ENCODE results near the gene RPL35A.
"Not testable (repeated sequence)": the region's sequence is repeated elsewhere in the genome, so short reads cannot be mapped to it uniquely, and the experiment has no call there.

Gene RPL35A

GRCh38 chr3:197949778-197950676, at the start of gene RPL35A:
Gene RPL35A, plus strand, starts transcription at chr3:197950190. Its CDS starts 778 bp downstream, at chr3:197950968.
- Histone ChIP-seq H3K4me3 (ENCODE audit: low read length) (peak within 1 kb of the TSS; percentile 99), H3K4me1 (ENCODE audit: control insufficient read depth, insufficient read depth, low read length) (peaks cover 7% of the 10 kb centered on the region), H3K36me3 (ENCODE audit: control insufficient read depth, insufficient read depth, low read length) (peaks cover 17% of the 10 kb centered on the region), H3K27me3 (ENCODE audit: control insufficient read depth, insufficient read depth, low read length) (no peaks in the 10 kb centered on the region), H3K9ac (ENCODE audit: low read length) (peak within 1 kb of the TSS; percentile 100), H3K27ac (ENCODE audit: low read depth, low read length) (peak within 1 kb of the TSS; percentile 99)

GRCh38 chr3:197901626-197902025, 48.4 kb upstream of the RPL35A start:
- no peak overlapping the region for H3K27ac ChIP-seq (ENCODE audit: low read depth, low read length)
- no peak overlapping the region for H3K4me3 ChIP-seq (ENCODE audit: low read length)
- H3K9ac ChIP-seq (ENCODE audit: low read length): no peak overlapping the region
- no peaks in the 10 kb centered on the region for H3K27me3 ChIP-seq (ENCODE audit: control insufficient read depth, insufficient read depth, low read length)
- no peaks in the 10 kb centered on the region for H3K4me1 ChIP-seq (ENCODE audit: control insufficient read depth, insufficient read depth, low read length)
- H3K36me3 ChIP-seq (ENCODE audit: control insufficient read depth, insufficient read depth, low read length): no peaks in the 10 kb centered on the region

GRCh38 chr3:197906023-197906849, 43.8 kb upstream of the RPL35A start:
- no peak overlapping the region for H3K9ac ChIP-seq (ENCODE audit: low read length)
- no peaks in the 10 kb centered on the region for H3K36me3 ChIP-seq (ENCODE audit: control insufficient read depth, insufficient read depth, low read length)
- H3K4me1 ChIP-seq (ENCODE audit: control insufficient read depth, insufficient read depth, low read length): no peaks in the 10 kb centered on the region
- no peak overlapping the region for H3K4me3 ChIP-seq (ENCODE audit: low read length)
- H3K27ac ChIP-seq (ENCODE audit: low read depth, low read length): no peak overlapping the region
- H3K27me3 ChIP-seq (ENCODE audit: control insufficient read depth, insufficient read depth, low read length): no peaks in the 10 kb centered on the region

- Histone ChIP-seq H3K27ac (ENCODE audit: low read depth, low read length) (no peak overlapping the region), H3K9ac (ENCODE audit: low read length) (no peak overlapping the region), H3K27me3 (ENCODE audit: control insufficient read depth, insufficient read depth, low read length) (no peaks in the 10 kb centered on the region), H3K36me3 (ENCODE audit: control insufficient read depth, insufficient read depth, low read length) (no peaks in the 10 kb centered on the region), H3K4me3 (ENCODE audit: low read length) (no peak overlapping the region), H3K4me1 (ENCODE audit: control insufficient read depth, insufficient read depth, low read length) (no peaks in the 10 kb centered on the region)
Observed at GRCh38 chr3:197906850-197907187, 43.2 kb upstream of the RPL35A start.

GRCh38 chr3:197907196-197907595, 42.8 kb upstream of the RPL35A start:
- Histone ChIP-seq H3K4me3 (ENCODE audit: low read length) (no peak overlapping the region), H3K4me1 (ENCODE audit: control insufficient read depth, insufficient read depth, low read length) (no peaks in the 10 kb centered on the region), H3K36me3 (ENCODE audit: control insufficient read depth, insufficient read depth, low read length) (no peaks in the 10 kb centered on the region), H3K27me3 (ENCODE audit: control insufficient read depth, insufficient read depth, low read length) (no peaks in the 10 kb centered on the region), H3K27ac (ENCODE audit: low read depth, low read length) (no peak overlapping the region), H3K9ac (ENCODE audit: low read length) (no peak overlapping the region)

GRCh38 chr3:197908550-197908949, 41.4 kb upstream of the RPL35A start:
- H3K9ac ChIP-seq (ENCODE audit: low read length); H3K27ac ChIP-seq (ENCODE audit: low read depth, low read length); H3K36me3 ChIP-seq (ENCODE audit: control insufficient read depth, insufficient read depth, low read length); H3K27me3 ChIP-seq (ENCODE audit: control insufficient read depth, insufficient read depth, low read length); H3K4me1 ChIP-seq (ENCODE audit: control insufficient read depth, insufficient read depth, low read length); H3K4me3 ChIP-seq (ENCODE audit: low read length): not testable (repeated sequence)

GRCh38 chr3:197908957-197909701, 40.9 kb upstream of the RPL35A start:
- Histone ChIP-seq H3K27ac (ENCODE audit: low read depth, low read length) (no peak overlapping the region), H3K4me1 (ENCODE audit: control insufficient read depth, insufficient read depth, low read length) (no peaks in the 10 kb centered on the region), H3K9ac (ENCODE audit: low read length) (no peak overlapping the region), H3K36me3 (ENCODE audit: control insufficient read depth, insufficient read depth, low read length) (peaks cover 2% of the 10 kb centered on the region), H3K27me3 (ENCODE audit: control insufficient read depth, insufficient read depth, low read length) (no peaks in the 10 kb centered on the region), H3K4me3 (ENCODE audit: low read length) (no peak overlapping the region)

GRCh38 chr3:197912741-197913476, 37.1 kb upstream of the RPL35A start:
- H3K36me3 ChIP-seq (ENCODE audit: control insufficient read depth, insufficient read depth, low read length): peaks cover 2% of the 10 kb centered on the region
- H3K27ac ChIP-seq (ENCODE audit: low read depth, low read length): no peak overlapping the region
- no peak overlapping the region for H3K4me3 ChIP-seq (ENCODE audit: low read length)
- H3K9ac ChIP-seq (ENCODE audit: low read length): no peak overlapping the region
- H3K27me3 ChIP-seq (ENCODE audit: control insufficient read depth, insufficient read depth, low read length): no peaks in the 10 kb centered on the region
- no peaks in the 10 kb centered on the region for H3K4me1 ChIP-seq (ENCODE audit: control insufficient read depth, insufficient read depth, low read length)

GRCh38 chr3:197913641-197914380, 36.2 kb upstream of the RPL35A start:
- H3K9ac ChIP-seq (ENCODE audit: low read length): no peak overlapping the region
- H3K27me3 ChIP-seq (ENCODE audit: control insufficient read depth, insufficient read depth, low read length): no peaks in the 10 kb centered on the region
- H3K4me3 ChIP-seq (ENCODE audit: low read length): no peak overlapping the region
- H3K4me1 ChIP-seq (ENCODE audit: control insufficient read depth, insufficient read depth, low read length): no peaks in the 10 kb centered on the region
- H3K36me3 ChIP-seq (ENCODE audit: control insufficient read depth, insufficient read depth, low read length): peaks cover 2% of the 10 kb centered on the region
- H3K27ac ChIP-seq (ENCODE audit: low read depth, low read length): no peak overlapping the region

- not testable (repeated sequence) for H3K27me3 ChIP-seq (ENCODE audit: control insufficient read depth, insufficient read depth, low read length); H3K4me3 ChIP-seq (ENCODE audit: low read length); H3K36me3 ChIP-seq (ENCODE audit: control insufficient read depth, insufficient read depth, low read length); H3K4me1 ChIP-seq (ENCODE audit: control insufficient read depth, insufficient read depth, low read length); H3K27ac ChIP-seq (ENCODE audit: low read depth, low read length); H3K9ac ChIP-seq (ENCODE audit: low read length)
Observed at GRCh38 chr3:197921429-197922275, 28.3 kb upstream of the RPL35A start.

- H3K27ac ChIP-seq (ENCODE audit: low read depth, low read length): no peak overlapping the region
- peaks cover 3% of the 10 kb centered on the region for H3K36me3 ChIP-seq (ENCODE audit: control insufficient read depth, insufficient read depth, low read length)
- no peak overlapping the region for H3K9ac ChIP-seq (ENCODE audit: low read length)
- no peaks in the 10 kb centered on the region for H3K27me3 ChIP-seq (ENCODE audit: control insufficient read depth, insufficient read depth, low read length)
- H3K4me3 ChIP-seq (ENCODE audit: low read length): no peak overlapping the region
- H3K4me1 ChIP-seq (ENCODE audit: control insufficient read depth, insufficient read depth, low read length): no peaks in the 10 kb centered on the region
Observed at GRCh38 chr3:197926418-197926817, 23.6 kb upstream of the RPL35A start.
